Measurements from ENCODE around the gene ACACB.

Gene ACACB

GRCh38 chr12:109110988-109111495, 5.3 kb upstream of the ACACB start:
- DNase-seq (ENCODE audit: low read depth): peak; percentile 17

GRCh38 chr12:109112720-109113465, 3.5 kb upstream of the ACACB start:
- DNase-seq (ENCODE audit: low read depth): no peak

- no peak for DNase-seq (ENCODE audit: low read depth)
Observed at GRCh38 chr12:109113661-109114321, 2.6 kb upstream of the ACACB start.

GRCh38 chr12:109114644-109115043, 1.7 kb upstream of the ACACB start:
- no peak for DNase-seq (ENCODE audit: low read depth)

- no peak for DNase-seq (ENCODE audit: low read depth)
Observed at GRCh38 chr12:109115404-109115757, 1.0 kb upstream of the ACACB start.

- no peak for DNase-seq (ENCODE audit: low read depth)
Observed at GRCh38 chr12:109116611-109116949, 193 bp downstream of the ACACB start.

- DNase-seq (ENCODE audit: low read depth): no peak
Observed at GRCh38 chr12:109120095-109120494, 3.7 kb downstream of the ACACB start.

- no peak for DNase-seq (ENCODE audit: low read depth)
Observed at GRCh38 chr12:109120557-109120956, 4.2 kb downstream of the ACACB start.

GRCh38 chr12:109121346-109121880, 5.0 kb downstream of the ACACB start:
- no peak for DNase-seq (ENCODE audit: low read depth)

- DNase-seq (ENCODE audit: low read depth): no peak
Observed at GRCh38 chr12:109124878-109125648, 8.7 kb downstream of the ACACB start.

GRCh38 chr12:109125791-109126190, 9.4 kb downstream of the ACACB start:
- DNase-seq (ENCODE audit: low read depth): no peak

- no peak for DNase-seq (ENCODE audit: low read depth)
Observed at GRCh38 chr12:109126784-109127183, 10.4 kb downstream of the ACACB start.

- no peak for DNase-seq (ENCODE audit: low read depth)
Observed at GRCh38 chr12:109127533-109128242, 11.3 kb downstream of the ACACB start.

- no peak for DNase-seq (ENCODE audit: low read depth)
Observed at GRCh38 chr12:109130297-109131153, 14.1 kb downstream of the ACACB start.

GRCh38 chr12:109131154-109132050, 15.0 kb downstream of the ACACB start:
- no peak for DNase-seq (ENCODE audit: low read depth)

- DNase-seq (ENCODE audit: low read depth): no peak
Observed at GRCh38 chr12:109134186-109134917, 18.0 kb downstream of the ACACB start.

- no peak for DNase-seq (ENCODE audit: low read depth)
Observed at GRCh38 chr12:109137055-109137454, 20.7 kb downstream of the ACACB start.

GRCh38 chr12:109139360-109139759, 23.0 kb downstream of the ACACB start:
- no peak for DNase-seq (ENCODE audit: low read depth)

- no peak for DNase-seq (ENCODE audit: low read depth)
Observed at GRCh38 chr12:109139791-109140190, 23.4 kb downstream of the ACACB start.
